ENCODE results near the gene BSG.

BSG gene

DNA sequence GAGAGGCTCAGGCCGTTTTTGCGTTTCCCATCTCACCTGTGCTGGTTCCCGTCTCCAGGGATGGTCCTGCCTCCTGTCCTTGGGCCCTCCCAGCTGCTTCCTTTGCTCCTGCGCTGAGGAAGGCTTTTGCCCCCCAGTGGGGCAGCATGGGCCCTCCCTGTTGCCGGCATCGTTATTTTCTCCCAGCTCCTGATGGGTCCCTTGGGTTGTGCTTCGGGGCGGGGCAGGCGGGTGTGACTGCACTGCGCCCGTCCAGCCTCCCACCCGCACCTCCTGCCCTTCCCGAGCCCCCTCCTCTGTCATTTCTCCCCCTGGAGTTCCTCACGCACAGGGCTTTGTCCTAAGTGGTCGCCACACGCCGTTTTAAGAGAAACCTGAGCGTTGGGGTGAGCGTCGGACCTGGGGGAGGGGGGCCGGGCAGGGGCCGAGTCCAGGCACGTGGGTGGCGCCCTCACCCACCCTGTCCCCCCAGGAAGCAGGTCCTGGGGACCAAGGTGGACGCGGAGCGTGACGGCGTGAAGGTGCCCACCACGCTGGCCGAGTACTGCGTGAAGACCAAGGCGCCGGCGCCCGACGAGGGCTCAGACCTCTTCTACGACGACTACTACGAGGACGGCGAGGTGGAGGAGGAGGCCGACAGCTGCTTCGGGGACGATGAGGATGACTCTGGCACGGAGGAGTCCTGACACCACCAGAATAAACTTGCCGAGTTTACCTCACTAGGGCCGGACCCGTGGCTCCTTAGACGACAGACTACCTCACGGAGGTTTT is 31.3 kb upstream of the BSG start:
- no peak for DNase-seq (ENCODE audit: low read depth, low spot score)

DNA sequence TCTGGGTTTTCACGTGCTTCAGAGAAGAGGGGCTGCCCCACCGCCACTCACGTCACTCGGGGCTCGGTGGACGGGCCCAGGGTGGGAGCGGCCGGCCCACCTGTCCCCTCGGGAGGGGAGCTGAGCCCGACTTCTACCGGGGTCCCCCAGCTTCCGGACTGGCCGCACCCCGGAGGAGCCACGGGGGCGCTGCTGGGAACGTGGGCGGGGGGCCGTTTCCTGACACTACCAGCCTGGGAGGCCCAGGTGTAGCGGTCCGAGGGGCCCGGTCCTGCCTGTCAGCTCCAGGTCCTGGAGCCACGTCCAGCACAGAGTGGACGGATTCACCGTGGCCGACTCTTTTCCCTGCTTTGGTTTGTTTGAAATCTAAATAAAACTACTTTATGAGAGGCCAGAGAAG is 30.7 kb upstream of the BSG start:
- no peak for DNase-seq (ENCODE audit: low read depth, low spot score)

GRCh38 chr19:542173-542866 is 30.1 kb upstream of the BSG start:
- no peak for DNase-seq (ENCODE audit: low read depth, low spot score)

- DNase-seq (ENCODE audit: low read depth, low spot score), result no peak
These were observed 28.3 kb upstream of the BSG start, which contains the start of gene GZMM for GRCh38 chr19:543910-544608. Gene GZMM, plus strand, starts transcription at chr19:544053. Its CDS starts 19 bp downstream, at chr19:544072.

DNA sequence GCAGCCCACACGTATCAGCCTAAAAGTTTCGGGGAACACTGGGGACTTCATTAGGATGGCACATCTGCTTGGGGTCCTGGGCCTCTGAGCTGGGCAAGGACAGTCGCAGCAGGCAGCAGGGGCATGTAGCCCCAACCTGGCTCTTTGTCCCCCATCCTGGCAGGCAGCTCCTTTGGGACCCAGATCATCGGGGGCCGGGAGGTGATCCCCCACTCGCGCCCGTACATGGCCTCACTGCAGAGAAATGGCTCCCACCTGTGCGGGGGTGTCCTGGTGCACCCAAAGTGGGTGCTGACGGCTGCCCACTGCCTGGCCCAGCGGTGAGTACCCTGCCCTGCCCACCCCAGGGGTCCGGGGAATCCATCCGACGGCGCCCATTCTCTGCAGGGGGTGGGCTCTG is 25.3 kb upstream of the BSG start:
- DNase-seq (ENCODE audit: low read depth, low spot score), result no peak

- DNase-seq (ENCODE audit: low read depth, low spot score), result no peak
These were observed 24.3 kb upstream of the BSG start for GRCh38 chr19:547836-548720.

DNA sequence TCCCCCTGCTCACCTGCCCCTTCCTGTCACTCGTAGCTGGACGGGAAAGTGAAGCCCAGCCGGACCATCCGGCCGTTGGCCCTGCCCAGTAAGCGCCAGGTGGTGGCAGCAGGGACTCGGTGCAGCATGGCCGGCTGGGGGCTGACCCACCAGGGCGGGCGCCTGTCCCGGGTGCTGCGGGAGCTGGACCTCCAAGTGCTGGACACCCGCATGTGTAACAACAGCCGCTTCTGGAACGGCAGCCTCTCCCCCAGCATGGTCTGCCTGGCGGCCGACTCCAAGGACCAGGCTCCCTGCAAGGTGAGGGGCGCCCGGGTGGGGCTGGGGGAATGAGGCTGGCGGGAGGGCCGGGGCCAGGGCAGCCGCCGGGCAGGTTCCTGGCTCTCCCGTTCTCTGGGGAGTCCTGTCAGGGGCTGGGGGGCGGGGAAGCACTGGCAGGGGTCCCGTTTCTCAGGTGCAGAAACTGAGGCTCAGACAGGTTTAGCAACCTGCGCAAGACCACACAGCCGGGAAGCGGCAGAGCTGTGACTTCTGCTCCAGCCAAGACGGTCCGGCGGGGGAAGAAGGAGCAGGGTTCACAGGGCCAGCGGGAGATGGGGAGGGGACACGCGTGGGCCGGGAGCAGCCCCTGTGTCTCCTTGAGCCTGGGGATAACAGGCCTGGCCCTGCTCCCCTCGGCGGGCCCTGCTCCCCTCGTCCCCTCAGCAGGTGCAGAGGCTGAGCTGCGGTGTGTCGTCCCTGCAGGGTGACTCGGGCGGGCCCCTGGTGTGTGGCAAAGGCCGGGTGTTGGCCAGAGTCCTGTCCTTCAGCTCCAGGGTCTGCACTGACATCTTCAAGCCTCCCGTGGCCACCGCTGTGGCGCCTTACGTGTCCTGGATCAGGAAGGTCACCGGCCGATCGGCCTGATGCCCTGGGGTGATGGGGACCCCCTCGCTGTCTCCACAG is 23.2 kb upstream of the BSG start:
- DNase-seq (ENCODE audit: low read depth, low spot score), result no peak

- no peak for DNase-seq (ENCODE audit: low read depth, low spot score)
These were observed 17.6 kb upstream of the BSG start for GRCh38 chr19:554817-555216.

DNA sequence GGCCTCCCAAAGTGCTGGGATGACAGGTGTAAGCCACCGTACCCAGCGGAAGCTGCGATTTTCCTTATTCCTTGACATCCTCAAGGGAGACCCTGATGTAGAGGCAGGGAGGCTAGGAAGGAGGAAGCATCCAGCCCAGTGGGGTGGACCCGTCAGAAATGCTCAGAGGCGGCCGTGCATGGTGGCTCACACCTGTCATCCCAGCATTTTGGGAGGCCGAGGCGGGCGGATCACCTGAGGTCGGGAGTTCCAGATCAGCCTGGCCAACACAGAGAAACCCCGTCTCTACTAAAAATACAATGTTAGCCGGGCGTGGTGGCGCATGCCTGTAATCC is 17.0 kb upstream of the BSG start:
- no peak for DNase-seq (ENCODE audit: low read depth, low spot score)

DNA sequence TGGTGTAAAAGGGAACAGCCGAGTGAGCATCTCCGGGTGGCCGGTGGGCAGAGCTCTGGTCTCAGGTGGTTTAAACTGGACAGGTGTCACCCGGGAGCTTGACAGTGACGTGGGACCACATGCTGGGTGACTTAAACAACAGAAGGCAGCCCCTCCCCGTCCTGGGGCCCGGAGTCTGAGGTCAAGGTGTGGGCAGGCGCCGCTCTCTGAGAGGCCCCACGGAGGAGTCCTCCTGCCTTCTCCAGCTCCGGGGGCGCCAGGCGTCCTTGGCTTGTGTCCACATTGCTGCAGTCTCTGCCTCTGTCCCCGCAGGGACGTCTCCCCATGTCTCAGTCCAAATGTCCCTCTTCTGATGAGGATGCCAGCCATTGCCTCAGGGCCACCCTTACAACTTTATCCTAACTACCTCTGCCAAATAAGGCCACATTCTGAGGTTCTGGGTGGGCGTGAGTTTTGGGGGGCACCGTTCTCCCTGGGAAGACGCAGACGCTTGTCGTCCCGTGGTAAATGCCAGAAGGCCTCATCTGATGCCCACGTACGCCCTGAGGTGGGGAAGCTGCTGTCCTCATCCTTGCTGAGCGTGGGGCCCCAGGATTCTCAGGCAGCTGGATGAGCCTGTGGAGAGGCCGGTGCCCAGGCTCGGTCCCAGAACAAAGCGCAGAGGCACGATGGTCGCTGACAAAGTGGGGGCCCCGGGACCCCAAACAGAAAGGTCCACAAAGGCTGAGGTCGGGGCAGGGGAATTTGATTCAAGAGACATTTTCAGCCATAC is 15.6 kb upstream of the BSG start:
- no peak for DNase-seq (ENCODE audit: low read depth, low spot score)

- DNase-seq (ENCODE audit: low read depth, low spot score), result peak; percentile 92
These were observed 13.5 kb upstream of the BSG start for GRCh38 chr19:558770-559439.

DNA sequence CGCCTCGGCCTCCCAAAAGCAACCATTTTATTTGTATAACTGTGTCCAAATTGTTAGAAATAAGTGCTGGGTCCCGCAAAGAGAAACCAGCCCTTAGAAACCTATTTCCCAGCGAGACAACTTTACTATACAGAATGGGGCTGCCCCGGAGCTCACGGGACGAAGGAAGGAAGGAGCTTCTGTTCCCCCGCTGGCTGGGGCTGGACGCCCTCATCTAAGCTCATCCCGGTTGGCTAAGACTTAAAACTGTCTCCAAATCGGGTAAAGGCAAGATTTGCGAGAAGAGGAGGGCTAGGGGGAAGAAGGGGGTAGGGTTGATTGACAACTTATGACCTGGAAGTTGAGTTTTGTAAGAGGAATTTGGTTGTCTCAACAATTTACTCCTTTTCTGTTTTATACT is 12.3 kb upstream of the BSG start:
- DNase-seq (ENCODE audit: low read depth, low spot score), result no peak

GRCh38 chr19:566403-566802 is 6.0 kb upstream of the BSG start:
- DNase-seq (ENCODE audit: low read depth, low spot score), result peak; percentile 96

DNA sequence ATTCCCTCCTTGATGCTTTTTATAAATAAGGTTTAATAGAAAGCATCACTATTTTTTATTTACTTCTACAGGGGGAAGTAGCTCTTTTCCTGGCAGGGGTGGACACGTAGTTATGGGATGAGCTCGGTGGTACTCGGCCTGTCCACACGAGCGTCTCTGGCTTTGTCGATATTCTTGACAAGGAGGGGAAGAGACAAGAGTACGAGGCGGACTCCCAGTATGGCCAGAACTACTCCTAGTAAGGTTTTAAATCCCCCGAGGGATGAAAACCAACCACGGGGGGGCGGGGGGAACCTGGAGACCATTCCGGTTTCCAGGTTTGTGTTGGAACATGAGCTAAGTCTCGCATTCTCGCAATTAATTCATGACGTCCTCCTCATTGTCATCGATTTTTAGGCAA is 5.6 kb upstream of the BSG start:
- DNase-seq (ENCODE audit: low read depth, low spot score), result no peak

GRCh38 chr19:567296-567900 is 5.0 kb upstream of the BSG start:
- no peak for DNase-seq (ENCODE audit: low read depth, low spot score)

GRCh38 chr19:570251-570686 is 2.1 kb upstream of the BSG start:
- no peak for DNase-seq (ENCODE audit: low read depth, low spot score)

DNA sequence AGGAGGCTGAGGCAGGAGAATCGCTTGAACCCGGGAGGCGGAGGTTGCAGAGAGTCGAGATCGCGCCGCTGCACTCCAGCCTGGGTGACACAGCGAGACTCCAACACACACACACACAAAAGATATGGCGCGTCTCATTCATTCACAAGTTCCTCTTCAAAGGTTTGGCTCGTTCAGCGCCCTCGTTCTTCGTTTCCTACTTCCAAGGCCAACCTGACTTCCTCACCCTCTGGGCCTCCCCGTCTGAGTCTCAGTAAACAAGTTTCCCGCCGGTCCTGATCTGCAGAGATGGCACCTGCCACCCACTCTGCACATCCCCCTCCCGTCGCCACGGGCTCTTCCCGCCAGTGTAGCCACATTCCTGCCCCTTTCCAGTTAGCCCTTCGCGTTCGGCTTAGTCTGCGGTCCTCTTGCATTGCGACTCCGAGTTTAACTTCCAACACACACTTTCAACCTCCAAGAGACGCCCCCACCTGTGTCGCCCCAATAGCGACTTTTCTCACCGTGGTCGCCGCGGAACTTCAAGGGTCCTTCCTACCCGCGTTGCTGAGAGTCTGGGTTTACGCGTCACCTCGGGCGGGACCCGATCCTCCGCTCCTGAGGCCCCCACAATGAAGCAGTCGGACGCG is 1.3 kb upstream of the BSG start:
- DNase-seq (ENCODE audit: low read depth, low spot score), result peak; percentile 85

DNA sequence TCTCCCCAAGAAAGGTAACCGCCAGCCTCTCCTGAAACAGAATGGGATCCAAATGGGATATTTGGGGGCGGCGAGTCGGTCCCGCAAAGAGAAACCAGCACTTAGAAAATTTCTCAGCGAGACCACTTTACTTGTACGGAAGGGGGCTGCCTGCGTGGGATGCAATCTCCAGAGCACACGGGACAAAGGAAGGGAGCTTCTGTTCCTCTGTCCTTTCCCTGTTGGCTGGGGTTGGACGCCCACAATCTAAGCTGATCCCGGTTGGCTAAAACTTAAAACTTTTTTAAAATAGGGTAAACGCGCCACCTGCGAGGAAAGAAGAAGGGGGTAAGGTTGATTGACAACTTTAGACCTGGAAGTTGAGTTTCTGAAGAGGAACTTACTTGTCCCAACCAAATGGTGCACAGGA is 826 bp upstream of the BSG start:
- peak; percentile 60 for DNase-seq (ENCODE audit: low read depth, low spot score)
